Measurements from ENCODE around the gene MINDY4. TPM values are rescaled to one million over a fixed set of nuclear protein-coding genes. Genes with fewer than 3 reads are reported as not detected.

The MINDY4 gene
- total RNA-seq, 2 experiments from 2014 or later = 1.3 to 1.7 TPM

GRCh38 chr7:30853576-30853975, 82.4 kb downstream of the MINDY4 start:
- Mint-ChIP-seq H3K4me3 (no peak overlapping the region), H3K27ac (no peak overlapping the region), H3K27me3 (no peaks in the 10 kb centered on the region), H3K4me1 (ENCODE audit: low read depth) (no peaks in the 10 kb centered on the region), H3K9me3 (no peaks in the 10 kb centered on the region), H3K36me3 (ENCODE audit: low read depth) (no peaks in the 10 kb centered on the region)
- DNase-seq (no peak), ATAC-seq (no peak)
- POLR2A ChIA-PET = no interaction called here
- TF ChIP-seq CTCF (IDR thresholded peaks at IDR 0.05) = no peak
- CTCF ChIA-PET = no interaction called here
- intact Hi-C loops (cut with micrococcal nuclease) = no loop called here

GRCh38 chr7:30855936-30856335, 84.7 kb downstream of the MINDY4 start:
- intact Hi-C loops (cut with micrococcal nuclease) = no loop called here
- ChIA-PET CTCF (no interaction called here), POLR2A (no interaction called here)
- no peak for DNase-seq
- no peak for TF ChIP-seq CTCF (IDR thresholded peaks at IDR 0.05)
- Mint-ChIP-seq H3K4me3 (no peak overlapping the region), H3K9me3 (no peaks in the 10 kb centered on the region), H3K27ac (no peak overlapping the region), H3K27me3 (no peaks in the 10 kb centered on the region), H3K36me3 (ENCODE audit: low read depth) (no peaks in the 10 kb centered on the region), H3K4me1 (ENCODE audit: low read depth) (no peaks in the 10 kb centered on the region)
- ATAC-seq = no peak

- ATAC-seq (no peak), DNase-seq (no peak)
- POLR2A ChIA-PET = no interaction called here
- Mint-ChIP-seq H3K9me3 (no peaks in the 10 kb centered on the region), H3K27me3 (no peaks in the 10 kb centered on the region), H3K27ac (no peak overlapping the region), H3K4me1 (ENCODE audit: low read depth) (no peaks in the 10 kb centered on the region), H3K36me3 (ENCODE audit: low read depth) (no peaks in the 10 kb centered on the region), H3K4me3 (no peak overlapping the region)
- no peak for TF ChIP-seq CTCF (IDR thresholded peaks at IDR 0.05)
- CTCF ChIA-PET = no interaction called here
- intact Hi-C loops (cut with micrococcal nuclease) = no loop called here
Measured at GRCh38 chr7:30858576-30858975, 87.4 kb downstream of the MINDY4 start.

GRCh38 chr7:30859202-30859939, 88.2 kb downstream of the MINDY4 start:
- H3K27me3 Mint-ChIP-seq = no peaks in the 10 kb centered on the region
- no peaks in the 10 kb centered on the region for H3K36me3 Mint-ChIP-seq (ENCODE audit: low read depth)
- no peak for TF ChIP-seq CTCF (IDR thresholded peaks at IDR 0.05)
- H3K4me1 Mint-ChIP-seq (ENCODE audit: low read depth) = no peaks in the 10 kb centered on the region
- no peaks in the 10 kb centered on the region for H3K9me3 Mint-ChIP-seq
- ATAC-seq = no peak
- H3K27ac Mint-ChIP-seq = no peak overlapping the region
- intact Hi-C loops (cut with micrococcal nuclease) = no loop called here
- ChIA-PET CTCF (no interaction called here), POLR2A (interaction anchor here (0.9 kb wide), 1 partner anchor 9 kb away, joined by 3 read pairs; no protein-coding TSS in a partner anchor)
- H3K4me3 Mint-ChIP-seq = no peak overlapping the region
- DNase-seq = no peak

GRCh38 chr7:30859940-30860496, 88.8 kb downstream of the MINDY4 start:
- POLR2A ChIA-PET = interaction anchor here (0.9 kb wide), 1 partner anchor 8 kb away, joined by 3 read pairs; no protein-coding TSS in a partner anchor
- DNase-seq = no peak
- H3K4me3 Mint-ChIP-seq = no peak overlapping the region

More at GRCh38 chr7:30859940-30860496, 88.8 kb downstream of the MINDY4 start:
- Mint-ChIP-seq H3K36me3 (ENCODE audit: low read depth) (no peaks in the 10 kb centered on the region), H3K4me1 (ENCODE audit: low read depth) (no peaks in the 10 kb centered on the region), H3K27me3 (no peaks in the 10 kb centered on the region), H3K27ac (no peak overlapping the region), H3K9me3 (no peaks in the 10 kb centered on the region)
- TF ChIP-seq CTCF (IDR thresholded peaks at IDR 0.05) = no peak
- intact Hi-C loops (cut with micrococcal nuclease) = no loop called here
- CTCF ChIA-PET = no interaction called here
- no peak for ATAC-seq
